Activated T-helper 1 cell treated with anti-CD3 and anti-CD28 coated beads, Interleukin-2, amount 50 U/mL, for 16 hours (primary cell): Measurements from ENCODE around the gene CFAP97D2.
A peak's percentile ranks its signal among the peaks of the same experiment; 100 is the strongest.
"Not testable (repeated sequence)": the region's sequence is repeated elsewhere in the genome, so short reads cannot be mapped to it uniquely, and the experiment has no call there.

ENCODE experiments used
- DNase-seq, 2 donors: peaks; one replicate each; pipeline ENCODE4 v3.0.0-alpha.2; 2020; ENCODE audit warnings: low read depth in 1 of 2, low spot score in 1 of 2

The CFAP97D2 gene

DNA sequence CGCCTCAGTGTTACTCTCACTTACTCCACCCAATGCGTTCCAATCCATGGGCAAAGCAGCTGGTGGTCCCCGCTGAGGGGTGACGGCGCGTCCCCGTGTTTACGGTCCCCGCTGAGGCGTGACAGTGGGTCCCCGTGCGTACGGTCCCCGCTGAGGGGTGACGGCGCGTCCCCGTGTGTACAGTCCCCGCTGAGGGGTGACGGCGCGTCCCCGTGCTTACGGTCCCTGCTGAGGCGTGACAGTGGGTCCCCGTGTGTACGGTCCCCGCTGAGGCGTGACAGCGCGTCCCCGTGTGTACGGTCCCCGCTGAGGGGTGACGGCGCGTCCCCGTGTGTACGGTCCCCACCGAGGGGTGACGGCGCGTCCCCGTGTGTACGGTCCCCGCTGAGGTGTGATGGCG is 19.5 kb downstream of the CFAP97D2 start:
- DNase-seq: no peak

DNA sequence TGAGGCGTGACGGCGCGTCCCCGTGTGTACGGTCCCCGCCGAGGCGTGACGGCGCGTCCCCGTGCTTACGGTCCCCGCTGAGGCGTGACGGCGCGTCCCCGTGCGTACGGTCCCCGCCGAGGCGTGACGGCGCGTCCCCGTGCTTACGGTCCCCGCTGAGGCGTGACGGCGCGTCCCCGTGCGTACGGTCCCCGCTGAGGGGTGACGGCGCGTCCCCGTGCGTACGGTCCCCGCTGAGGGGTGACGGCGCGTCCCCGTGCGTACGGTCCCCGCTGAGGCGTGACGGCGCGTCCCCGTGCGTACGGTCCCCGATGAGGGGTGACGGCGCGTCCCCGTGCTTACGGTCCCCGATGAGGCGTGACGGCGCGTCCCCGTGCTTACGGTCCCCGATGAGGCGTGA is 20.5 kb downstream of the CFAP97D2 start:
- not testable (repeated sequence) for DNase-seq

DNA sequence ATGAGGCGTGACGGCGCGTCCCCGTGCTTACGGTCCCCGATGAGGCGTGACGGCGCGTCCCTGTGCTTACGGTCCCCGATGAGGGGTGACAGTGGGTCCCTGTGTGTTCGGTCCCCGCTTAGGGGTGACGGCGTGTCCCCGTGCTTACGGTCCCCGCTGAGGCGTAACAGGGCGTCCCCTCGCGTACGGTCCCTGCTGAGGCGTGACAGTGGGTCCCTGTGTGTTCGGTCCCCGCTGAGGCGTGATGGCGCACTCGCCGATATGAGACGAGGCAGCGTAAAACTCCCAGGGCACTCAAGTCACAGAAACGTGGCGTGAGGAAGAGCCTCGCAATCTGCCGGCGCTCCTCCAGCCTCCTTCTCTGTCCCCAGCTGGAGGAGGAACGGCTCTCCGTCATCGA is 20.9 kb downstream of the CFAP97D2 start:
- no peak for DNase-seq

DNA sequence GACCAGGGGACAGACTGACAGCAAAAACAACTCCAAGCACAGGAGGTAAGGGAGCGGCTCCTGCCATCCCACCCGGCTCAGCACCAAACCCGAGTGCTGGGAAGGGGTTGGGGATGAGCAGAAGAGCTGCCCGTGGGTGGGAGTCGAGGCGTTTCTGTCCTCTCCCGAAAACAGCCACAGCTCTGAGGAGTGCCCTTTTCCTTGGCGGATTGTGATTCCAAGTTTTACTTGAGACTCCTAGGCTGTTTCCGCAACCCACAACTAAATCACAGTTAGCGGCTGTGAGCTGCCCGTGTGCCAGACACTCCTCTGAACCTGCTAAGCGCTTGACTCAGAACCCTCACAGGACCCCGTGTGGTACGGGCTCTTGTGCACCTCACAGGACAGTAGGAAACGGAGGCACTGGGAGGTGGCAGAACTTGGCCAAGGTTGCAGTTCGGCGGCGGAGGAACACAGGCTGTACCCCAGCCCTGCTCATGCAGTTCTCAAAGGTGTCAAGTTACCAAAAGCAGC is 21.4 kb downstream of the CFAP97D2 start:
- DNase-seq: no peak

DNA sequence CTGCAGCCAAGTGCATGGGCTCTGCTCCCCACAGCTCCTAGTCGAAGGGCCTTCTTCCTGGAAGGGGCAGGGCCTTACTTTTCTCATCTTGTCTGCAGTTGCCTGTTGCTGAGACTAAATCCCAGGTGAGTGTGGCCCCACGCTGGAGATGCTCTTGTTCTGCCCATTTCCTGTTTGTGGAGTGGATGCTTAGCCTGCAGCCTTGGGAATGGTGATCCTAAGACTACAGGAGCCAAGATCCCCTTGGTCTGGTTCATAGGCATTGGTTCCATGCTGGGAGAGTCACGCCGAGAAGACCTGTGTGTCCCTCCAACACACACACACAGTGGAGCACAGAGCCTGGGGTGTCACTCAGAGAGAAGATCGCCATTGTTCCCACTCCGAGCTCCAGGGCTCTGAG is 23.5 kb downstream of the CFAP97D2 start:
- DNase-seq: no peak

DNA sequence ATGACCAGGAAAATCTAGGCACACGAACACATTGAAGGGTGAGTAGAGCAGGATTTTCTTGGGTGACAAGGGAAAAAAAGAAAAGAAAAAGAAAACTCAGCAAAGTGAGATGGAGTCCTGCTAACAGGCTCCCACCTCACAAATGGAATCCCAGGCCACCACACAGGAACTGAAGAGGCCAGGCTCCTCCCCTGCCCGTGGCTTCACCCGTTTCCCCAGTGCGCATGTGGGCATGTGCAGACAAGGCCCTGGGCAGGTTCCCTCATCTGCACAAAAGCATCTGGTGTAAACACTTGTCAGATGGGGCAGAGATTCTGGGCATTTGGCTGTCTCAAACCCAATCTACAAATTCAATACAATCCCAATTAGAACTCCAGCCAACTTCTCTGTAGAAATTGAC is 24.5 kb downstream of the CFAP97D2 start:
- no peak for DNase-seq

DNA sequence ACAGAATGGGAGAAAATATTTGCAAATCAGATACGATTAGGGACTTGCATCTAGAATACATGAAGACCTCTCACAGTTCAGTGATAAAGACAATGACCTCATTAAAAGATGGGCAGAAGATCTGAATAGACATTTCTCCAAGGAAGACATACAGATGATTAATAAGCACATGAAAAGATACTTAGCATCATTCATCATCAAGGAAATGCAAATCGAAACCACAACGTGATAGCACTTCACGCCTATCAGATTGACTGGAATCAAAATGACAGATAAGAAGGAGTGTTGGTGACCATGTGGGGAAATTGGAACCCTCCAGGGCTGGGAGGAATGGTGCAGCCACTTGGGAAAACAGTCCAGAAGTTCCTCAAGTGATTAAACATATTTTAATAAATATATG is 25.8 kb downstream of the CFAP97D2 start:
- no peak for DNase-seq

DNA sequence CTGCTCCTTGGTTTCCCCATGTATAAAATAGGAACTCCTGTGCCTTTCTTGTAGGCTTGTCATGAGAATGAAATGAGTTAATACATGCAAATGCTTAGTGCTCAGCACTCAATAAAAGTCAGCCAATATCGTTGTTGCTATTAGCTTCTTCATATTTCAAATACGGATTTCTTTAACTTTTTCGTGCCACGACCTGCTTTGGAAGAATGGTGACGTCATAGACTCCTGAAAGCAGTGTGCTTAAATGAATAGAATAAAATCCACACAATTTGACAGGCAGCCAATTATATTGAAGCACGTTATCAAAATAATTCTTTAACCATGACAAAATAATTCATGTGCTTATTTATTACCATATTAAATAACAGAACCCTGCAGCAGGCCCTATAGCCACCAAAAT is 29.1 kb downstream of the CFAP97D2 start:
- no peak for DNase-seq

DNA sequence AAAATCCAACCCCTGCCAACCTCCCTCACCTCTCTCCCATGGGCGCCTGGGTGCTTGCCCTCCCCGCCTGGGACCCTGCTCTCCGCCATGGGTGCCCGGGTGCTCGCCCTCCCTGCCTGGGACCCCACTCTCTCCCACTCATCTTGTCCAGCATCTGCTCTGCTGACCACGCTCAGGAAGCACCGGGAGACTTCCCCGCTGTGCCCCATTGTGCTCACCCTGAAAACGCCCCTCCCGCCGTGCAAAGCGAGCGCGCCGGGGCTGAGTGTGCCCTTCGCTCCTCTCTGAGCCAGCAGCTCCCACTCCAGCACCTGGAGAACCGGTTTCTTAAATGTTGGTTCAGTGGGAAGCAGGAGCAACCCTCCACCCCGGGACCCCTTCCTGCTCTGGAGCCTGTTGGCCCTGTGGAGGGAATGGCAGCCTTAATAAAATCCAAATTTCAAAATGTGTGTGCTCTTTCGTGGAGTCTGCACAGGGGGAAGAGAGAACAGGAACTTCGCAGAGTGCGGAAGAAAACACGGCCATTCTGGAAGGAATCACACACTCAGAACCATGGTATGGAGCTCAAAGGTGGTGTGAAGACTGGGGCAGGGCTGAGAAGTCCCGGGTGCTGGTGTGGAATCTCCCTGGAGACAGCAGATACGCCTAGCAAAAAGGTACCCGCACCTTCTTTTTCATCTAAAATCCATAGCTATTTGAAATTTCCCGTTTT is 32.5 kb downstream of the CFAP97D2 start:
- no peak for DNase-seq

DNA sequence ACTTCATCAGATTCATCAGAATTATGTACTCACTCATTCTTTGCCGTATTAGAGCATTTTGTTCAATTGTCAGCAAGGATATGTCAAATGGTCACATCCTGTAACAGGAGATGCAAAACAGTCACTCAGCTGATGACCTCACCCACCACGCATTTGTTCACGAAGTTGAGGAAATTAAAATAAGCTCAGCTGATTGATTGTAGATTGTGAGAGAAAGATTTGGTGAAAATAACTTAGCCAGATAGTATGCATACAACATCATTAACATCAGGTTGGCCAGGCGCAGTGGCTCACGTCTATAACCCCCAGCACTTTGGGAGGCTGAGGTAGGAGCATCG is 33.1 kb downstream of the CFAP97D2 start:
- no peak for DNase-seq

DNA sequence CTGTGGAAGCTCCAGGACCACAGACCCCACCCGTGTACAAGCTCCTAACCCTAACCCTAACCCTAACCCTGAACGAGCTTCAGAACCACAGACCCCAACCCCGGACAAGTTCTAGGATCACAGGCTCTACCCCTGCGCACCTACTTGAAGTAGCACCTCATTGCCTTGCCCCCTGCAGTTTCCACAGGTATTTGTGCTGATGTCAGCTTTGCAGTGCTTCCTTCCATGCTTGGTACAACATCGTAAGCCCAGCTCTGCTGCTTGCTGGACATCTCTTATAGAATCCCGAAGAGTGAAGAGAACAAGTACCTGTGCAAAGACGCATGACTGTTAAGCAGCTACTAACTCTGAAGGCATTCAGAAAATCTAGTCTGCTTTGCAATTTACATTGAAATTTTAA is 34.9 kb downstream of the CFAP97D2 start:
- no peak for DNase-seq

DNA sequence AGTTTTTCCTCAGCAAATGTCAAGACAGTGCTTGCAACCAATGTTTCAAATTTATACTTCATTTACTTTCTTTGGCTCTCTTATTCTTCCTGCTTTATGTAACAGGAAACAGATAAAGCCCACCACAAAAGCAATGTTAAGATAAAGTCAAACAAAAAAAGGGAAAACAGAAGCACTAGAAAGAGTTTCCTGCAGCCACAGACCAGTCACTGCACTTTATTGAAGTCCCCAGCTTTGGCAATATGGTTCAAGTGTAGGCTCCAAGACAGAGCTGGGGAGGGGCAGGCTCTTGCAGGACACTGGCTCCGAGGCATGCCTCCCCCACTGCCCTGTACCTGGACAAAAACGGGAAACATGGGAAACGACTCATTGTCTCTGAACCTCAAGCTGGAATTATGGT is 40.3 kb downstream of the CFAP97D2 start:
- DNase-seq: no peak

DNA sequence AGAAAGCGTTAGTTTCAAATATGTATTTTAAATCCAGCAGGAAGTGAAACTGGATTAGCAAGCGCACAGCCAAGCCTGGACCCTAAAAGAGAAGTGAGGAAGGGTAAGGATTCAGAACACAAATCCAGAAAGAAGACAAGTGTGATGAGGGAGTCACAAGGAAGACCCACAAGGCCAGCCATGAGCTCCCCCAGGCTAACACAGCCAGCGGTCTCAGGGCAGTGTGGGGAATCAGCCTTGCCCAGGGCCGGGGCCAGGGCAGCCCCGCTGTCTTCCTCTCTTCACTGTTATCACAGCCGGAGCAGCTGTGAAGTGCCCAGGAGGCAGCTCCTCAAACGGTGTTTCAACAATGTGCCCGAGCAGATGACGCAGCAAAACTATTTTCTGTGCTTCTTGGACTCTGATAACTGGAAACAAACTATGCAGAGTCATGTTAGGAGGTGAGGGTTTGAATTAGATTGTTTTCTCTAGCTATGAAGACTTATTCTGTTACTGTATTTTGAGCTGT is 43.5 kb downstream of the CFAP97D2 start:
- DNase-seq: no peak

DNA sequence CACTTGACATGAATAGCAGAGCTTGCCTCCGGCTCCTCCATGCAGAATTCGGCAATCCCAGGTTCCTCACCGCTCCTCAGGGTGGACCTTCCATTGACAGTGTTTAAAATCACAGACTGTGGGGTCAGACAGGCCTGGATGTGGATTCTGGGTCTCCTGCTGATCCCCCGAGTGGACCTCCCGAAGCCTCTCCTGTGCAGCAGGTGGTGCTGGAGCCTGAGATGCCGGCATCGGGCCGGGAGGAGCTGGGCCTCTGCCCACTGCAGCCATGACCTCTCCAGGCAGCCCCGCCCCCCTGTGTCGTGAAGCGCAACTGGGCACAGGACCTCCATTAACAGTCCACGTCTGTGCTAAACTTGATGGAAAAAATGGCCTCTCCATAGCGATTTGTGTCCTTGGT is 45.1 kb downstream of the CFAP97D2 start:
- DNase-seq: no peak

DNA sequence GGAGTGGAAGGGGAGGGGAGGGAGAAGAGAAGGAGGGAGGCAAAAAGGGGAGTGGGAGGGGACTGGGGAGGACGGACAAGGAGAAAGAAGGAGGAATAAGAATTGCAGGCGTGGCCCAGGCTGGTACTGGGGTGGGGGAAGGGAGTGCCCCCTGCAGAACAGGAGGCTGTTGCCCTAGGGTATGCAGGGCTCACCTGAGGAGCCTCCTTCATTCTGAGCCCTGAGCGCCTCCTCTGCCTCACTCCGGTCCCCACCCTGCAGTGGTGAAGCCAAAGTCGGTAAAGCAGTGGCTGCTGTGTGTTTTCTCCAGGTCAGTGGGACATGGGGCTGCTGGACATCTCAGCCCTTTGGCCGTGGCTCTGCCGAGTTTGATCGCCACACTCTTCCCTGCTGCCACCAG is 46.6 kb downstream of the CFAP97D2 start:
- no peak for DNase-seq

DNA sequence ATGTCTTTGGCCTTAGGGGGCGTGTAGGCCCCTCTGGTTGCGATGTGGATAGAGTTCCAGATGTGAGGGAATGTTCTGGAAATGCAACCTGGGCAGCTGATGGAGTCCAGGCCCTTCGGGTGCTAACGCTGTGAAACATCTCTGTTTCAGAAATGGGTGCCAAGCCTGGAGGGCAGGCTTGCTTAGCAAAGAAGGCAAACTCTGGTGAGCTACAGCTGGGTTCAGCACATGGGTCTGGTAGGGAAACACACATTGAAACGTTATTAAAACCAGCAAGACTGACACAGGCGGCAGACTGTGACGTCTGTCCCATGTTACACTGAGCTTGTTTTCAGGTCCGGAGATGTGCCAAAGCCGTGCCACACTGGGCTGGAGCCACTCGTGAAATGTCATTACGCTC is 47.0 kb downstream of the CFAP97D2 start:
- no peak for DNase-seq

DNA sequence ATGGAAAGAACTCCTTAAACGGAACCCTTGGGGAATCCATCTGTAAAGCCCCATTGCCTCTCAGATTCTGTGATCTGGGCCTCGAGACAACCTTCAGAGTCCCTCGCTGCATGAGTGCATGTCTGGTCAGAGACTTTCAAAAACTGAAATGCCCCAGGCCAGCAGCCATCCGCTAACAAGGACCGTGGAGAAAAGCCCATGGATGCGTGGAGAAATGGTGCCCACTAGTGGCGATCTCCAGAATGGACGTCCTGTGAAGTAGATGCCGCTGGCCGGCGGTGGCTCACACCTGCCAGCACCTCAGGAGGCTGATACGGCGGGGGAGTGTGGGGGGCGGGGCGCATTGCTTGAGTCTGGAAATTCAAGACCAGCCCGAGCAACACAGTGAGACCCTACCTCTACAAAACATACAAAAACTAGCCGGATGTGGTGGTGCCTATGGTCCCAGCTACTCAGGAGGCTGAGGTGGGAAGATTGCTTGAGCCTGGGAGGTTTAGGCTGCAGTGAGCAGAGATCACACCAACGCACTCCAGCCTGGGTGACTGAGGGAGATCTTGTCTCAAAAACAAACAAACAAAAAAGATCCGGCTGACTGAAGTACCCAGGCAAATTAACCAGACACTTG is 47.8 kb downstream of the CFAP97D2 start:
- DNase-seq: peak; percentile 74 to 80

DNA sequence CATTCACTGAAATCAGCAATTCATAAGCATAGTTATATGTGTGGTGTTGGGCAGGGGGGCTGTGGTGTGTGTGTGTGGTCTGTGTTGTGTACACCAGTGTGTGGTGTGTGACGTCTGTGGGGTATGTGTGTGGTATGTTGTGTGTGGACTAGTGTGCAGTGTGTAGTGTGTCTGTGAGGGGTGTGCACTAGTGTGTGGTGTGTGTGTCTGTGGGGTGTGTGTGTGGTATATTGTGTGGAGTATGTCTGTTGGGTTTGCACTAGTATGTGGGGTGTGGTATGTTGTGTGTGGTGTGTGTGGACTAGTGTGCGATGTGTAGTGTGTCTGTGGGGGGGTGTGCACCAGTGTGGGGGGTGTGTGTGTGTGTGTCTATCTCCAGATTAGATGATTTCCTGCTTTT is 48.5 kb downstream of the CFAP97D2 start:
- no peak for DNase-seq

DNA sequence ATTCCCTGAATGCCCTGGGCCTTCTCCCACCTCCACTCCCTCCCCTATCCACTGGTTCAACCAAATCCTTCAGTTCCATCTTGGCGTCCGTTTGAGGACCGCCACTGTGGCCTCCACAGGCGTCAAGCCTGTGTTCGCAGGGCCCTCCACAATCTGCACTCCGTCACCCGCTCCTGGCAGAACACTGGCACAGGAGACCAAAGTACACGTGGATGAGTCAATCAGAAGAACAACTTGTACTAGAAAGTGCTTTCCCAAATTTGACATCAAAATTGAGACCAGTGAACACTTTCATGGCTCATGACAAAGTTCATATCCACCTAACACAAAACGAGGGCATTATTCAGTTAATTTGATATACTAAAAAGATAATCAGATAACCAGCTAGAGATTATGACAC is 49.1 kb downstream of the CFAP97D2 start:
- no peak for DNase-seq

DNA sequence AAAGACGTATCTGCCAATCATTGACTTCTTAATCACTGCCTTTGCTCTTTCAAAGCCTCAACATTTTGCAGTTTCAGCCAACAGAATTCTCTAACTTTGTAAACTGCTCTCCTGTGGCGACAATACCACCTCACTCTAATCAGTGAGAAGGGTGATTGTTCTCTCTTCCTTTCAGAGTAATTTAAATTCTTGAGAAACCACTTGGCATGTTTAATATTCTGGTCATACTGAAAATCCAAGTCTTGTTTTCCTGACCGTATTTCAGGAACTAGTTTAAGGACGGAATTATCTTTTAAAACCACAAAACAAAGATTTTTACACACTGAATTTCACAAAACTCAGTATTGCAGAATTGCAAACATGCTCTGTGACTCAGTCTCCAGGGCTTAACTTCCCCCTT is 50.4 kb downstream of the CFAP97D2 start:
- DNase-seq: no peak

DNA sequence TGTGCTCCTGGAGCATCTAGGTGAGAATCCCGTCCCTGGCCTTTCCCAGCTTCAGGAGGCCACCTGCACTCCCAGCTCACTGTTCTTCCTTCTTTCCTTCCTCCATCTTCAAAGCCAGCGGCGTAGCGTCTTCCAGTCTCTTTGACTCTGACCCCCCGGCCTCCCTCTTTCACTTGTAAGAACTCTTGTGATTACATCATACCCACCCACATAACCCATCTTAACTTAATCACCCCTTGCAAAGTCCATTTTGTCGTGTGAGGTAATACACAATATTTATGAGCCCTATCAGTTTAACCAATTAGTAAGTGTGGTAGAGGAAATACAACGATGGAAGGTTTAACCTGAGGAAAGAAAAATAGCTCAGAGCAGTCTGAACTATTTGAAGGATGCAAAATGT is 51.1 kb downstream of the CFAP97D2 start:
- DNase-seq: no peak

DNA sequence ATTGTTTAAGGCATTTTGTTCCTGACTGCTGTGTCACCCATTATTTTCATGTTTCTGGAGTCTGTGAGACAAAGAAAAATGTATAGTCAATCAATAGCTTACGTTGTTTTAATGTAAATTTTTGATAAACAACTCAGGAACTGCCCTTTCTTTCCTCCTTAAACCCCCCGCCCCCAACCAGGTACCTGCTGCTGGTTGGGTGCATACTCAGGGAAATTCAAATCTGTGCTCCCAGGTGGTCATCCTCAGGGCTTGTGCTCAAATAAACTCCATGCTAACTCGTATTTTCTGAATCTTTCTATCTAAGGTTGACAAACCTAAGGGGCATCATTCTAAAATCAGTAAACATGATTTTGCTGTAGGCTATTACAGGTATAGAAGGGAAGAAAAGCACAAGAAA is 51.5 kb downstream of the CFAP97D2 start:
- no peak for DNase-seq

DNA sequence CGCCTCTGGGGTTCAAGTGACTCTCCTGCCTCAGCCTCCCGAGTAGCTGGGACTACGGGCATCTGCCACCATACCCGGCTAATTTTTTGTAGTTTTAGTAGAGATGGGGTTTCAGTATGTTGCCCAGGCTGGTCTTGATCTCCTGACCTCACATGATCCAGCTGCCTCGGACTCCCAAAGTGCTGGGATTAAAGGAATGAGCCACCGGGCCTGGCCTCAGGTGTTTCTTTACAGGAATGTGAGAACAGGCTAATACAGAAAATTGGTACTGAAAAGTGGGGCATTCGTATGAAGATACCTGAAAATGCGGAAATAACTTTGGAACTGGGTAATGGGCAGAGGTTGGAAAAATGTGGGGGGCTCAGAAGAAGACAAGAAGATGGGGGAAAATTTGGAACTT is 52.8 kb downstream of the CFAP97D2 start:
- no peak for DNase-seq
